SK-N-SH treated with all-trans-retinoic acid at 6 μM for 48 hours (cell line): ENCODE measurements around the gene SMG1.
A peak's percentile ranks its signal among the peaks of the same experiment; 100 is the strongest.

Source experiments
- ATAC-seq: fragments of 200-7000 bp; cut with Tn5 transposase; 3 replicates; pipeline ENCODE4 v1.9.1; 2020; ENCODE audit warnings: mild to moderate bottlenecking, moderate library complexity
- ARNTL ChIP-seq: fragments of 450-650 bp; formaldehyde crosslinking; IDR thresholded peaks from 2 replicates; pipeline ENCODE4 v1.5.0; 2020; ENCODE audit warnings: low read depth, mild to moderate bottlenecking, moderate library complexity, borderline replicate concordance
- BACH2 ChIP-seq: fragments of 250-450 bp; sonication (Bioruptor Pico); IDR thresholded peaks from 2 replicates; pipeline ENCODE4 v1.9.0; 2021; ENCODE audit warnings: mild to moderate bottlenecking, borderline replicate concordance
- CSDC2 ChIP-seq: fragments of 250-450 bp; sonication (Bioruptor Pico); IDR thresholded peaks from 2 replicates; pipeline ENCODE4 v1.5.0; 2020; ENCODE audit warnings: mild to moderate bottlenecking, moderate library complexity
- CSRNP3 ChIP-seq: fragments of 250-450 bp; sonication (Bioruptor Pico); IDR thresholded peaks from 2 replicates; pipeline ENCODE4 v1.5.1; 2021; ENCODE audit warnings: mild to moderate bottlenecking, moderate library complexity
- ESRRG ChIP-seq: fragments of 250-450 bp; sonication (Bioruptor Pico); IDR thresholded peaks from 2 replicates; pipeline ENCODE4 v1.6.1; 2021; ENCODE audit warnings: mild to moderate bottlenecking
- GLIS3 ChIP-seq: fragments of 250-450 bp; sonication (Bioruptor Pico); IDR thresholded peaks from 2 replicates; pipeline ENCODE4 v1.5.0; 2020; ENCODE audit warnings: mild to moderate bottlenecking, moderate library complexity
- ISL1 ChIP-seq: fragments of 250-450 bp; sonication (Bioruptor Pico); IDR thresholded peaks from 2 replicates; pipeline ENCODE4 v2.1.2; 2022; ENCODE audit warnings: mild to moderate bottlenecking, moderate library complexity
- OSR1 ChIP-seq: fragments of 250-450 bp; sonication (Bioruptor Pico); IDR thresholded peaks from 2 replicates; pipeline ENCODE4 v1.8.0; 2022; ENCODE audit warnings: moderate library complexity, mild to moderate bottlenecking, inconsistent platforms
- PATZ1 ChIP-seq: fragments of 250-450 bp; sonication (Bioruptor Pico); IDR thresholded peaks from 2 replicates; pipeline ENCODE4 v1.8.0; 2020; ENCODE audit warnings: mild to moderate bottlenecking, moderate library complexity, borderline replicate concordance
- POU6F1 ChIP-seq: fragments of 250-450 bp; sonication (Bioruptor Pico); IDR thresholded peaks from 2 replicates; pipeline ENCODE4 v1.8.0; 2021; ENCODE audit warnings: low read depth, mild to moderate bottlenecking, moderate library complexity, borderline replicate concordance
- PPARA ChIP-seq: fragments of 250-450 bp; sonication (Bioruptor Pico); IDR thresholded peaks from 2 replicates; pipeline ENCODE4 v1.5.0; 2020; ENCODE audit warnings: mild to moderate bottlenecking, borderline replicate concordance
- RARB ChIP-seq: fragments of 250-450 bp; sonication (Bioruptor Pico); IDR thresholded peaks from 2 replicates; pipeline ENCODE4 v1.8.0; 2021; ENCODE audit warnings: mild to moderate bottlenecking, moderate library complexity
- SNAI2 ChIP-seq: fragments of 250-450 bp; sonication (Bioruptor Pico); IDR thresholded peaks from 2 replicates; pipeline ENCODE4 v1.5.0; 2020; ENCODE audit warnings: mild to moderate bottlenecking, moderate library complexity
- TOX ChIP-seq: fragments of 250-450 bp; sonication (Bioruptor Pico); IDR thresholded peaks from 2 replicates; pipeline ENCODE4 v1.8.0; 2021; ENCODE audit warnings: mild to moderate bottlenecking, moderate library complexity, borderline replicate concordance
- TSHZ2 ChIP-seq: fragments of 250-450 bp; sonication (Bioruptor Pico); IDR thresholded peaks from 2 replicates; pipeline ENCODE4 v1.5.0; 2020; ENCODE audit warnings: mild to moderate bottlenecking, moderate library complexity
- ZC3H10 ChIP-seq: fragments of 250-450 bp; sonication (Bioruptor Pico); IDR thresholded peaks from 2 replicates; pipeline ENCODE4 v1.5.1; 2021; ENCODE audit warnings: mild to moderate bottlenecking, moderate library complexity
- ZFP3 ChIP-seq: fragments of 250-450 bp; sonication (Bioruptor Pico); IDR thresholded peaks from 2 replicates; pipeline ENCODE4 v1.5.0; 2020; ENCODE audit warnings: mild to moderate bottlenecking, moderate library complexity
- ZNF70 ChIP-seq: fragments of 450-650 bp; formaldehyde crosslinking; IDR thresholded peaks from 2 replicates; pipeline ENCODE4 v1.5.0; 2020; ENCODE audit warnings: mild to moderate bottlenecking, moderate library complexity
- ZNF8 ChIP-seq: fragments of 450-650 bp; formaldehyde crosslinking; IDR thresholded peaks from 2 replicates; pipeline ENCODE4 v1.5.0; 2020; ENCODE audit warnings: mild to moderate bottlenecking, moderate library complexity

SMG1 gene

GRCh38 chr16:18852647-18853046 lies 73.6 kb downstream of the SMG1 start:
- TF ChIP-seq POU6F1 = no peak
- TF ChIP-seq, all 23 proteins: peak for 0
- ATAC-seq = no peak

- no peak for ATAC-seq
- TF ChIP-seq ZFP3 (CRISPR knock-in tag) (0 out of 2 replicates have a peak, but pooled peaks have one; percentile 67), PPARA (CRISPR knock-in tag) (no peak)
Observed at GRCh38 chr16:18846416-18846815, 79.8 kb downstream of the SMG1 start.

- no peak for ATAC-seq
- no peak for TF ChIP-seq SNAI2 (CRISPR knock-in tag)
- TF ChIP-seq BACH2 (CRISPR knock-in tag) = no peak
- no peak for TF ChIP-seq CSDC2 (CRISPR knock-in tag)
- TF ChIP-seq ZNF70 (CRISPR knock-in tag) = no peak
- TF ChIP-seq GLIS3 (CRISPR knock-in tag) = no peak
- no peak for TF ChIP-seq TOX (CRISPR knock-in tag)
- no peak for TF ChIP-seq POU6F1
- TF ChIP-seq PATZ1 = no peak
- TF ChIP-seq RARB = no peak
- no peak for TF ChIP-seq OSR1 (CRISPR knock-in tag)
- TF ChIP-seq ZC3H10 (CRISPR knock-in tag) = no peak
- TF ChIP-seq ISL1 = no peak
- TF ChIP-seq TSHZ2 (CRISPR knock-in tag) = no peak
- TF ChIP-seq ARNTL (CRISPR knock-in tag) = no peak
- TF ChIP-seq ESRRG (CRISPR knock-in tag) = no peak
- TF ChIP-seq CSRNP3 (CRISPR knock-in tag) = no peak
- no peak for TF ChIP-seq ZNF8
- TF ChIP-seq, all 23 proteins: peak for 0
Observed at GRCh38 chr16:18842565-18842964, 83.6 kb downstream of the SMG1 start.

GRCh38 chr16:18841833-18842525 lies 84.2 kb downstream of the SMG1 start:
- no peak for TF ChIP-seq OSR1 (CRISPR knock-in tag)
- no peak for TF ChIP-seq TOX (CRISPR knock-in tag)
- TF ChIP-seq PATZ1 = no peak
- TF ChIP-seq CSDC2 (CRISPR knock-in tag) = no peak
- TF ChIP-seq ESRRG (CRISPR knock-in tag) = no peak
- no peak for ATAC-seq
